IMR-90 (cell line): Measurements from ENCODE around the gene PRKAG2. TPM values are rescaled to one million over a fixed set of nuclear protein-coding genes. Genes with fewer than 3 reads are reported as not detected.

Experiments
- ATAC-seq: fragments of 200-7000 bp; cut with Tn5 transposase; 2 replicates; pipeline ENCODE4 v1.9.1; 2020; ENCODE audit warnings: low read depth, mild to moderate bottlenecking, moderate library complexity
- BruUV-seq: library from RNA; stranded (reverse); fragments of 400-500 nt; replicated peaks from 2 replicates; lab custom pipeline; 2021; lab: Mats Ljungman, UMichigan
- CTCF ChIA-PET: fragments of 300-600 bp; formaldehyde crosslinking; extraction: SDS; loops from one replicate; lab custom pipeline; 2021; ENCODE audit warnings: antibody characterized with exemption; lab: Yijun Ruan, JAX
- POLR2A ChIA-PET: fragments of 300-600 bp; sonication (Branson Sonifier 250); formaldehyde crosslinking; loops from one replicate; lab custom pipeline; 2022; ENCODE audit warnings: antibody characterized with exemption; ENCODE audit not compliant: unreplicated experiment; lab: Charles Lee
- DNase-seq: peaks from one replicate; pipeline ENCODE4 v3.0.0; 2013
- H2AFZ ChIP-seq: replicated peaks from 2 replicates; pipeline ENCODE3; 2013; ENCODE audit warnings: low read length, mild to moderate bottlenecking; ENCODE audit not compliant: poor library complexity
- H2AK5ac ChIP-seq: 2 replicates; pipeline ENCODE4 v1.6.1; 2013; ENCODE audit warnings: low read depth, low read length, inconsistent platforms
- H2AK9ac ChIP-seq: replicated peaks from 2 replicates; pipeline ENCODE3; 2013; ENCODE audit warnings: mild to moderate bottlenecking, low read depth, low read length, moderate library complexity; ENCODE audit not compliant: poor library complexity
- H2BK120ac ChIP-seq: 2 replicates; pipeline ENCODE4 v1.6.1; 2013; ENCODE audit warnings: low read depth, low read length, inconsistent platforms
- H2BK15ac ChIP-seq: 3 replicates; pipeline ENCODE4 v1.6.1; 2013; ENCODE audit warnings: low read depth, low read length, inconsistent platforms
- H2BK20ac ChIP-seq: 2 replicates; pipeline ENCODE4 v1.6.1; 2013; ENCODE audit warnings: low read depth, mild to moderate bottlenecking, inconsistent platforms, low read length, moderate library complexity
- H2BK5ac ChIP-seq: 2 replicates; pipeline ENCODE4 v1.6.1; 2013; ENCODE audit warnings: mild to moderate bottlenecking, low read depth, low read length, inconsistent platforms; ENCODE audit not compliant: poor library complexity, severe bottlenecking
- H3K14ac ChIP-seq: replicated peaks from 2 replicates; pipeline ENCODE4 v1.6.1; 2013; ENCODE audit warnings: low read depth, low read length, inconsistent platforms
- H3K18ac ChIP-seq: 2 replicates; pipeline ENCODE4 v1.6.1; 2013; ENCODE audit warnings: low read depth, low read length, control low read depth
- H3K23ac ChIP-seq: 2 replicates; pipeline ENCODE4 v1.6.1; 2013; ENCODE audit warnings: low read depth, low read length, inconsistent platforms
- H3K27ac ChIP-seq: 2 replicates; pipeline ENCODE4 v1.5.1; 2013; ENCODE audit warnings: mild to moderate bottlenecking, control low read depth, low read length; ENCODE audit not compliant: insufficient read depth
- H3K27me3 ChIP-seq: 2 replicates; pipeline ENCODE4 v1.6.1; 2013; ENCODE audit warnings: low read length; ENCODE audit not compliant: control insufficient read depth, insufficient read depth
- H3K36me3 ChIP-seq: 2 replicates; pipeline ENCODE4 v1.6.1; 2013; ENCODE audit warnings: low read length, mixed read lengths; ENCODE audit not compliant: control insufficient read depth, insufficient read depth
- H3K4ac ChIP-seq: 2 replicates; pipeline ENCODE4 v1.6.1; 2013; ENCODE audit warnings: low read depth, low read length, inconsistent platforms
- H3K4me1 ChIP-seq: 2 replicates; pipeline ENCODE4 v1.6.1; 2013; ENCODE audit warnings: low read length, mixed read lengths; ENCODE audit not compliant: control insufficient read depth, insufficient read depth
- H3K4me2 ChIP-seq: 2 replicates; pipeline ENCODE4 v1.6.1; 2013; ENCODE audit warnings: low read depth, mild to moderate bottlenecking, control low read depth, low read length, moderate library complexity
- H3K4me3 ChIP-seq: 2 replicates; pipeline ENCODE4 v1.5.1; 2013; ENCODE audit warnings: low read depth, mild to moderate bottlenecking, control low read depth, low read length, moderate library complexity; ENCODE audit not compliant: insufficient read depth
- H3K56ac ChIP-seq: 2 replicates; pipeline ENCODE4 v1.6.1; 2013; ENCODE audit warnings: low read length, inconsistent platforms; ENCODE audit not compliant: insufficient read depth; ENCODE audit errors: extremely low read depth
- H3K79me1 ChIP-seq, 2 experiments: 2 replicates each; pipeline ENCODE4 v1.6.1; 2013; ENCODE audit warnings: low read length in 2 of 2, inconsistent platforms in 1 of 2, low read depth in 1 of 2
- H3K9ac ChIP-seq: 2 replicates; pipeline ENCODE4 v1.6.1; 2013; ENCODE audit warnings: low read depth, low read length, control low read depth
- H3K9me1 ChIP-seq: 2 replicates; pipeline ENCODE4 v1.6.1; 2013; ENCODE audit warnings: low read length, inconsistent platforms; ENCODE audit not compliant: insufficient read depth
- H3K9me3 ChIP-seq: 2 replicates; pipeline ENCODE4 v1.6.1; 2013; ENCODE audit warnings: low read length; ENCODE audit not compliant: control insufficient read depth, insufficient read depth
- H4K20me1 ChIP-seq: 2 replicates; pipeline ENCODE4 v1.6.1; 2013; ENCODE audit warnings: low read length, inconsistent platforms; ENCODE audit not compliant: insufficient read depth
- H4K5ac ChIP-seq: 2 replicates; pipeline ENCODE4 v1.6.1; 2013; ENCODE audit warnings: mild to moderate bottlenecking, low read depth, low read length, control low read depth
- H4K8ac ChIP-seq, 2 experiments: 2 replicates each; pipeline ENCODE4 v1.6.1; 2013; ENCODE audit warnings: low read depth in 2 of 2, low read length in 2 of 2, control low read depth in 1 of 2, inconsistent platforms in 1 of 2
- H4K91ac ChIP-seq: 2 replicates; pipeline ENCODE4 v1.6.1; 2013; ENCODE audit warnings: low read depth, low read length, inconsistent platforms; ENCODE audit not compliant: insufficient read depth
- BHLHE40 ChIP-seq: fragments of 150-350 bp; IDR thresholded peaks from 2 replicates; pipeline ENCODE4 v1.6.1; 2016; ENCODE audit warnings: mild to moderate bottlenecking, low read depth, low read length
- CEBPB ChIP-seq: IDR thresholded peaks from 2 replicates; pipeline ENCODE4 v1.6.1; 2012; ENCODE audit warnings: low read depth, low read length, improper control_type of control experiment
- FOS ChIP-seq: fragments of 150-350 bp; IDR thresholded peaks from 2 replicates; pipeline ENCODE4 v1.6.1; 2016; ENCODE audit warnings: low read depth, low read length
- POLR2A ChIP-seq: IDR thresholded peaks from 2 replicates; pipeline ENCODE4 v1.6.1; 2012; ENCODE audit warnings: mild to moderate bottlenecking, low read depth, low read length
- RAD21 ChIP-seq: IDR thresholded peaks from 2 replicates; pipeline ENCODE4 v1.6.1; 2012; ENCODE audit warnings: low read length, improper control_type of control experiment
- RFX5 ChIP-seq: IDR thresholded peaks from 2 replicates; pipeline ENCODE4 v1.8.0; 2012; ENCODE audit warnings: low read depth, mild to moderate bottlenecking, low read length, moderate library complexity
- SMC3 ChIP-seq: fragments of 150-350 bp; IDR thresholded peaks from 2 replicates; pipeline ENCODE4 v1.6.1; 2016; ENCODE audit warnings: low read depth, mild to moderate bottlenecking, antibody characterized with exemption, low read length, moderate library complexity
- dilution Hi-C: fragments of 300-500 bp; cut with HindIII; formaldehyde crosslinking; loops from one replicate; pipeline ENCODE4 v1.14.3; 2018; ENCODE audit warnings: low sequenced_read_pairs; ENCODE audit not compliant: unreplicated experiment
- in situ Hi-C: fragments of 300-500 bp; cut with MboI; formaldehyde crosslinking; loops from 3 replicates; pipeline ENCODE4 v1.14.3; 2019; ENCODE audit warnings: low sequenced_read_pairs, inconsistent platforms, mixed read lengths
- intact Hi-C: fragments of 100-400 bp; cut with micrococcal nuclease; formaldehyde crosslinking; loops from 2 replicates; pipeline ENCODE4 v1.10.0; 2022
- polyA plus RNA-seq, 3 experiments: library from polyadenylated mRNA; depleted of rRNA; stranded (reverse); fragments of >200 nt; gene quantifications; 2 replicates each; pipeline ENCODE4 v1.2.3, GENCODE V29; 2012; ENCODE audit warnings: low replicate concordance in 1 of 3
- total RNA-seq: library from RNA; depleted of rRNA; stranded (reverse); fragments of >200 nt; gene quantifications from 2 replicates; pipeline ENCODE4 v1.2.3, GENCODE V29; 2012
- TF ChIP-seq, protein P1 (sequence below): fragments of 150-350 bp; IDR thresholded peaks from 2 replicates; pipeline ENCODE4 v1.6.1; 2017; ENCODE audit warnings: mild to moderate bottlenecking, antibody characterized with exemption, low read length, low read depth
- TF ChIP-seq, protein P2 (sequence below): fragments of 150-350 bp; IDR thresholded peaks from 2 replicates; pipeline ENCODE4 v1.6.1; 2016; ENCODE audit warnings: low read depth, mild to moderate bottlenecking, low read length, moderate library complexity, borderline replicate concordance
- TF ChIP-seq, protein P3 (sequence below): conservative IDR thresholded peaks from 2 replicates; pipeline ENCODE4 v1.5.1; 2012; ENCODE audit warnings: mild to moderate bottlenecking, low read depth, low read length, improper control_type of control experiment

PRKAG2 gene
- total and polyA plus RNA-seq, 2 of the 4 experiments (the other 2 are of a cell fraction): 15.4 to 21.6 TPM

DNA sequence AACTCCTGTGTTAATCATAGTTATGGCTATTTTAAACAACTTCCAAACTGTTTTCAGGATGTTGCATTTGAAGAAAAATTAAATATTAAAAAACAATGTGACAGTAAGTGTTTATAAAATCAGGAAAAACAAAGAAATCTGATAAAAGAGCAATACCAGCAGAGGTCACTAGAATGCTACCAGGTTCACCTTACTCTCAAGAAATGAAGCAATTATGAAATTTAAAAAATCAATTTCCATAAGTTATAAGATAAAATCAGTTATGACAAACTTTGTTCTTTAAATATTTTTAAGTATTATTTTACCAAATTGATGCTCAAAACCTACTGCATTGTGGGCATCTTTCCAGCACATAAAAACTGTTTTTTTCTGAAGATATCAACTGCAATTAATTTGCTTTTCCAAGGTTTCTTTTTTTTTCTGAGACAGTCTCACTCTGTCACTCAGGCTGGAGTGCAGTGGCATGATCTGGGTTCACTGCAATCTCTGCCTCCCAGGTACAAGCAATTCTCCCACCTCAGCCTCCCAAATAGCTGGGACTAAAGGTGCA, 306.5 kb downstream of the PRKAG2 start:
- H2BK120ac ChIP-seq: no peak overlapping the region
- no peak overlapping the region for H4K5ac ChIP-seq
- no peak overlapping the region for H3K18ac ChIP-seq
- H3K9me1 ChIP-seq: no peaks in the 10 kb centered on the region
- no peak overlapping the region for H2BK5ac ChIP-seq
- intact Hi-C loops (loop anchor here (1.0 to 5.0 kb wide), 3 partner anchors 60 to 189 kb away; no protein-coding TSS in a partner anchor), in situ Hi-C loops (no loop called here), dilution Hi-C loops (no loop called here)
- no peak overlapping the region; a peak in 1 of 4 replicates for H4K8ac ChIP-seq
- TF ChIP-seq, protein P1, sequence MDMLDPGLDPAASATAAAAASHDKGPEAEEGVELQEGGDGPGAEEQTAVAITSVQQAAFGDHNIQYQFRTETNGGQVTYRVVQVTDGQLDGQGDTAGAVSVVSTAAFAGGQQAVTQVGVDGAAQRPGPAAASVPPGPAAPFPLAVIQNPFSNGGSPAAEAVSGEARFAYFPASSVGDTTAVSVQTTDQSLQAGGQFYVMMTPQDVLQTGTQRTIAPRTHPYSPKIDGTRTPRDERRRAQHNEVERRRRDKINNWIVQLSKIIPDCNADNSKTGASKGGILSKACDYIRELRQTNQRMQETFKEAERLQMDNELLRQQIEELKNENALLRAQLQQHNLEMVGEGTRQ: no peak
- TF ChIP-seq CEBPB: peak; percentile 33; the same call in 1 of the 2 replicates
- no peak for TF ChIP-seq BHLHE40
- TF ChIP-seq FOS: no peak
- TF ChIP-seq, protein P2, sequence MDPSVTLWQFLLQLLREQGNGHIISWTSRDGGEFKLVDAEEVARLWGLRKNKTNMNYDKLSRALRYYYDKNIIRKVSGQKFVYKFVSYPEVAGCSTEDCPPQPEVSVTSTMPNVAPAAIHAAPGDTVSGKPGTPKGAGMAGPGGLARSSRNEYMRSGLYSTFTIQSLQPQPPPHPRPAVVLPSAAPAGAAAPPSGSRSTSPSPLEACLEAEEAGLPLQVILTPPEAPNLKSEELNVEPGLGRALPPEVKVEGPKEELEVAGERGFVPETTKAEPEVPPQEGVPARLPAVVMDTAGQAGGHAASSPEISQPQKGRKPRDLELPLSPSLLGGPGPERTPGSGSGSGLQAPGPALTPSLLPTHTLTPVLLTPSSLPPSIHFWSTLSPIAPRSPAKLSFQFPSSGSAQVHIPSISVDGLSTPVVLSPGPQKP: no peak
- no peak for TF ChIP-seq RFX5
- TF ChIP-seq RAD21: peak; percentile 75
- peak; percentile 83 for TF ChIP-seq SMC3
- TF ChIP-seq POLR2A: no peak
- TF ChIP-seq, protein P3, sequence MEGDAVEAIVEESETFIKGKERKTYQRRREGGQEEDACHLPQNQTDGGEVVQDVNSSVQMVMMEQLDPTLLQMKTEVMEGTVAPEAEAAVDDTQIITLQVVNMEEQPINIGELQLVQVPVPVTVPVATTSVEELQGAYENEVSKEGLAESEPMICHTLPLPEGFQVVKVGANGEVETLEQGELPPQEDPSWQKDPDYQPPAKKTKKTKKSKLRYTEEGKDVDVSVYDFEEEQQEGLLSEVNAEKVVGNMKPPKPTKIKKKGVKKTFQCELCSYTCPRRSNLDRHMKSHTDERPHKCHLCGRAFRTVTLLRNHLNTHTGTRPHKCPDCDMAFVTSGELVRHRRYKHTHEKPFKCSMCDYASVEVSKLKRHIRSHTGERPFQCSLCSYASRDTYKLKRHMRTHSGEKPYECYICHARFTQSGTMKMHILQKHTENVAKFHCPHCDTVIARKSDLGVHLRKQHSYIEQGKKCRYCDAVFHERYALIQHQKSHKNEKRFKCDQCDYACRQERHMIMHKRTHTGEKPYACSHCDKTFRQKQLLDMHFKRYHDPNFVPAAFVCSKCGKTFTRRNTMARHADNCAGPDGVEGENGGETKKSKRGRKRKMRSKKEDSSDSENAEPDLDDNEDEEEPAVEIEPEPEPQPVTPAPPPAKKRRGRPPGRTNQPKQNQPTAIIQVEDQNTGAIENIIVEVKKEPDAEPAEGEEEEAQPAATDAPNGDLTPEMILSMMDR: peak; percentile 67
- DNase-seq (peak; percentile 47), ATAC-seq (no peak)
- POLR2A ChIA-PET: no interaction called here
- H3K4me3 ChIP-seq: no peak overlapping the region
- H3K9ac ChIP-seq: no peak overlapping the region
- H3K23ac ChIP-seq: no peak overlapping the region
- no peak overlapping the region for H3K56ac ChIP-seq
- H2AK5ac ChIP-seq: no peak overlapping the region
- H3K4ac ChIP-seq: no peak overlapping the region
- peaks cover 6% of the 10 kb centered on the region; the same call in 1 of the 2 replicates for H3K36me3 ChIP-seq
- H3K9me3 ChIP-seq: no peaks in the 10 kb centered on the region
- no peaks in the 10 kb centered on the region for H3K27me3 ChIP-seq
- no TSS peak for BruUV-seq
- H2BK15ac ChIP-seq: no peak overlapping the region
- no peak overlapping the region for H3K14ac ChIP-seq
- no peak overlapping the region for H3K27ac ChIP-seq
- no peaks in the 10 kb centered on the region for H4K20me1 ChIP-seq
- no peak overlapping the region for H3K4me2 ChIP-seq
- H4K91ac ChIP-seq: no peak overlapping the region
- no peak overlapping the region for H2BK20ac ChIP-seq
- H2AFZ ChIP-seq: no peak overlapping the region
- H3K4me1 ChIP-seq: peaks cover 4% of the 10 kb centered on the region
- CTCF ChIA-PET: interaction anchor here (0.6 to 1.2 kb wide), 5 partner anchors 14 to 193 kb away, joined by 3 to 5 read pairs (median 3); no protein-coding TSS in a partner anchor
- no peaks in the 10 kb centered on the region; a peak in 2 of 4 replicates for H3K79me1 ChIP-seq
- H2AK9ac ChIP-seq: no peak overlapping the region
